K562 (cell line): ENCODE data around the gene STAB2. TPM values are rescaled to one million over a fixed set of nuclear protein-coding genes. Genes with fewer than 3 reads are reported as not detected.

ENCODE experiments used
- CBFA2T2 ChIP-seq: fragments of 450-650 bp; conservative IDR thresholded peaks from 2 replicates; pipeline ENCODE4 v1.6.1; 2017; ENCODE audit warnings: mild to moderate bottlenecking
- CHD4 ChIP-seq: fragments of 200-600 bp; sonication (generic); IDR thresholded peaks from 3 replicates; pipeline ENCODE4 v1.6.1; 2012; ENCODE audit warnings: low read depth, mild to moderate bottlenecking, mixed read lengths, low read length, inconsistent platforms; ENCODE audit not compliant: insufficient read depth, insufficient replicate concordance, poor library complexity, severe bottlenecking
- CLOCK ChIP-seq: fragments of 250-450 bp; sonication (Bioruptor Pico); IDR thresholded peaks from 2 replicates; pipeline ENCODE4 v1.4.0; 2020; ENCODE audit warnings: mild to moderate bottlenecking, moderate library complexity, borderline replicate concordance
- FOXM1 ChIP-seq, 2 experiments: fragments of 450-650 bp in 1 of 2; sonication (generic) in 1 of 2; formaldehyde crosslinking in 1 of 2; IDR thresholded peaks; 2 replicates each; pipeline versions ENCODE4 v1.6.1 to v1.9.0; 2017 to 2022; ENCODE audit warnings: low read depth in 2 of 2, mild to moderate bottlenecking in 2 of 2, missing genetic modification reagents in 1 of 2, moderate library complexity in 1 of 2
- GTF2A2 ChIP-seq: IDR thresholded peaks from 2 replicates; pipeline ENCODE4 v1.6.1; 2016; ENCODE audit warnings: mild to moderate bottlenecking, missing genetic modification characterization, missing compliant biosample characterization
- HMGXB4 ChIP-seq: sonication (generic); formaldehyde crosslinking; IDR thresholded peaks from 2 replicates; pipeline ENCODE4 v1.8.1; 2023; ENCODE audit warnings: mild to moderate bottlenecking, missing genetic modification reagents
- HNRNPUL1 ChIP-seq: fragments of 200-400 bp; formaldehyde crosslinking; IDR thresholded peaks from 2 replicates; pipeline ENCODE4 v1.6.1; 2017; ENCODE audit warnings: low read length
- KLF10 ChIP-seq: fragments of 250-450 bp; sonication (Bioruptor Pico); IDR thresholded peaks from 2 replicates; pipeline ENCODE4 v1.6.1; 2021; ENCODE audit warnings: matching md5 sums
- MTA1 ChIP-seq: fragments of 450-650 bp; IDR thresholded peaks from 2 replicates; pipeline ENCODE4 v1.6.1; 2017; ENCODE audit warnings: borderline replicate concordance
- NCOA2 ChIP-seq, 2 experiments: fragments of 450-650 bp; IDR thresholded peaks; 2 replicates each; pipeline ENCODE4 v1.6.1; 2018; ENCODE audit warnings: mild to moderate bottlenecking in 2 of 2, moderate library complexity in 1 of 2; ENCODE audit not compliant: partially characterized antibody in 2 of 2
- POLR2B ChIP-seq: fragments of 450-650 bp; IDR thresholded peaks from 2 replicates; pipeline ENCODE4 v1.6.1; 2018; ENCODE audit warnings: low read depth; ENCODE audit not compliant: partially characterized antibody
- SRF ChIP-seq, 2 experiments: fragments of 250-450, 450-650 bp in 1 of 2; sonication (Bioruptor Pico) in 1 of 2; sonication (generic) in 1 of 2; formaldehyde crosslinking; IDR thresholded peaks; 2 replicates each; pipeline versions ENCODE4 v1.5.0 to v1.5.1; 2020 to 2022; ENCODE audit warnings: mild to moderate bottlenecking in 1 of 2, missing genetic modification reagents in 1 of 2
- ZNF212 ChIP-seq: fragments of 450-650 bp; formaldehyde crosslinking; IDR thresholded peaks from 2 replicates; pipeline ENCODE4 v1.4.0; 2020; ENCODE audit warnings: mild to moderate bottlenecking
- ZNF217 ChIP-seq: sonication (generic); formaldehyde crosslinking; IDR thresholded peaks from 2 replicates; pipeline ENCODE4 v1.8.0; 2022; ENCODE audit warnings: mild to moderate bottlenecking, missing genetic modification reagents
- ZNF586 ChIP-seq: fragments of 450-650 bp; formaldehyde crosslinking; conservative IDR thresholded peaks from 2 replicates; pipeline ENCODE4 v1.4.0; 2020; ENCODE audit warnings: mild to moderate bottlenecking, moderate library complexity
- ZNF589 ChIP-seq: fragments of 200-800 bp; sonication (Bioruptor generic); IDR thresholded peaks from 2 replicates; pipeline ENCODE4 v1.6.1; 2016; ENCODE audit warnings: low read depth, missing genetic modification characterization, missing compliant biosample characterization
- ZNF695 ChIP-seq: fragments of 450-650 bp; formaldehyde crosslinking; IDR thresholded peaks from 2 replicates; pipeline ENCODE4 v1.4.0; 2020; ENCODE audit warnings: mild to moderate bottlenecking, moderate library complexity
- ZNF75A ChIP-seq: fragments of 450-650 bp; formaldehyde crosslinking; IDR thresholded peaks from 2 replicates; pipeline ENCODE4 v1.4.0; 2020; ENCODE audit warnings: mild to moderate bottlenecking
- ZNF766 ChIP-seq: fragments of 200-800 bp; sonication (Bioruptor generic); conservative IDR thresholded peaks from 2 replicates; pipeline ENCODE4 v1.6.1; 2016; ENCODE audit warnings: missing genetic modification characterization, missing compliant biosample characterization
- polyA plus RNA-seq, 8 experiments: library from polyadenylated mRNA; depleted of rRNA in 4 of 8; stranded (reverse) in 5 of 8; unstranded in 3 of 8; fragments of >200 nt; fragmentation: Nextera tagmentation in 2 of 8; fragmentation: Illumina TruSeq in 1 of 8; extraction: Ambion mirVana in 2 of 8; extraction: Trizol in 1 of 8; gene quantifications; 2 replicates each; pipeline versions ENCODE4 v1.2.1 to v1.2.3, GENCODE V29; 2011 to 2014; ENCODE audit warnings: inconsistent platforms in 1 of 8, missing spikeins in 1 of 8
- total RNA-seq, 7 experiments: library from RNA; depleted of rRNA in 6 of 7; stranded (reverse); fragments of >200 nt in 6 of 7; fragmentation: Illumina TruSeq in 2 of 7; extraction: Trizol in 2 of 7; gene quantifications; 2 replicates each; pipeline versions ENCODE4 v1.2.1 to v1.2.3, GENCODE V29; 2011 to 2021; ENCODE audit warnings: low replicate concordance in 1 of 7
- TF ChIP-seq, protein P1 (sequence below): fragments of 250-450 bp; sonication (Bioruptor Pico); IDR thresholded peaks from 2 replicates; pipeline ENCODE4 v1.5.0; 2020; ENCODE audit warnings: mild to moderate bottlenecking, borderline replicate concordance
- TF ChIP-seq, protein P2 (sequence below): sonication (generic); formaldehyde crosslinking; IDR thresholded peaks from 2 replicates; pipeline ENCODE4 v1.9.0; 2022; ENCODE audit warnings: mild to moderate bottlenecking, missing genetic modification reagents

STAB2 gene
- total and polyA plus RNA-seq, 9 of the 15 experiments (the other 6 are each of a cell fraction or from before 2014, with no cell fraction given): 0.10 TPM; not detected in 8

GRCh38 chr12:103807561-103808238 is 220.6 kb downstream of the STAB2 start (continued):
- TF ChIP-seq, protein P1, sequence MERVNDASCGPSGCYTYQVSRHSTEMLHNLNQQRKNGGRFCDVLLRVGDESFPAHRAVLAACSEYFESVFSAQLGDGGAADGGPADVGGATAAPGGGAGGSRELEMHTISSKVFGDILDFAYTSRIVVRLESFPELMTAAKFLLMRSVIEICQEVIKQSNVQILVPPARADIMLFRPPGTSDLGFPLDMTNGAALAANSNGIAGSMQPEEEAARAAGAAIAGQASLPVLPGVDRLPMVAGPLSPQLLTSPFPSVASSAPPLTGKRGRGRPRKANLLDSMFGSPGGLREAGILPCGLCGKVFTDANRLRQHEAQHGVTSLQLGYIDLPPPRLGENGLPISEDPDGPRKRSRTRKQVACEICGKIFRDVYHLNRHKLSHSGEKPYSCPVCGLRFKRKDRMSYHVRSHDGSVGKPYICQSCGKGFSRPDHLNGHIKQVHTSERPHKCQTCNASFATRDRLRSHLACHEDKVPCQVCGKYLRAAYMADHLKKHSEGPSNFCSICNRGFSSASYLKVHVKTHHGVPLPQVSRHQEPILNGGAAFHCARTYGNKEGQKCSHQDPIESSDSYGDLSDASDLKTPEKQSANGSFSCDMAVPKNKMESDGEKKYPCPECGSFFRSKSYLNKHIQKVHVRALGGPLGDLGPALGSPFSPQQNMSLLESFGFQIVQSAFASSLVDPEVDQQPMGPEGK (CRISPR knock-in tag): no peak
- TF ChIP-seq GTF2A2 (no peak), HNRNPUL1 (no peak), NCOA2 (IDR thresholded peaks at IDR 0.05; ENCODE audit: partially characterized antibody in 2 of 2) (no peak), CLOCK (CRISPR knock-in tag) (no peak), ZNF217 (no peak), CBFA2T2 (peak; percentile 45), FOXM1 (IDR thresholded peaks at IDR 0.05; ENCODE audit: low read depth) (no peak), FOXM1 (CRISPR knock-in tag; IDR thresholded peaks at IDR 0.05; ENCODE audit: low read depth) (no peak), ZNF586 (CRISPR knock-in tag) (no peak), ZNF695 (CRISPR knock-in tag) (no peak), HMGXB4 (no peak), SRF (CRISPR knock-in tag; IDR thresholded peaks at IDR 0.05) (no peak), KLF10 (no peak), ZNF766 (CRISPR knock-in tag) (peak; percentile 84), ZNF75A (no peak), CHD4 (no peak), POLR2B (no peak), ZNF589 (CRISPR knock-in tag) (no peak), MTA1 (no peak), ZNF212 (CRISPR knock-in tag) (no peak)
- TF ChIP-seq, protein P2, sequence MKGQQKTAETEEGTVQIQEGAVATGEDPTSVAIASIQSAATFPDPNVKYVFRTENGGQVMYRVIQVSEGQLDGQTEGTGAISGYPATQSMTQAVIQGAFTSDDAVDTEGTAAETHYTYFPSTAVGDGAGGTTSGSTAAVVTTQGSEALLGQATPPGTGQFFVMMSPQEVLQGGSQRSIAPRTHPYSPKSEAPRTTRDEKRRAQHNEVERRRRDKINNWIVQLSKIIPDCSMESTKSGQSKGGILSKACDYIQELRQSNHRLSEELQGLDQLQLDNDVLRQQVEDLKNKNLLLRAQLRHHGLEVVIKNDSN: no peak
- TF ChIP-seq, all 486 proteins: peak for 8
